HG03460 (cell line): Measurements from ENCODE around the gene ZDHHC13.

Experiments used
- ATAC-seq: cut with Tn5 transposase; IDR thresholded peaks from one replicate; pipeline ENCODE4 v1.9.1; 2021; ENCODE audit not compliant: unreplicated experiment

The ZDHHC13 gene

DNA sequence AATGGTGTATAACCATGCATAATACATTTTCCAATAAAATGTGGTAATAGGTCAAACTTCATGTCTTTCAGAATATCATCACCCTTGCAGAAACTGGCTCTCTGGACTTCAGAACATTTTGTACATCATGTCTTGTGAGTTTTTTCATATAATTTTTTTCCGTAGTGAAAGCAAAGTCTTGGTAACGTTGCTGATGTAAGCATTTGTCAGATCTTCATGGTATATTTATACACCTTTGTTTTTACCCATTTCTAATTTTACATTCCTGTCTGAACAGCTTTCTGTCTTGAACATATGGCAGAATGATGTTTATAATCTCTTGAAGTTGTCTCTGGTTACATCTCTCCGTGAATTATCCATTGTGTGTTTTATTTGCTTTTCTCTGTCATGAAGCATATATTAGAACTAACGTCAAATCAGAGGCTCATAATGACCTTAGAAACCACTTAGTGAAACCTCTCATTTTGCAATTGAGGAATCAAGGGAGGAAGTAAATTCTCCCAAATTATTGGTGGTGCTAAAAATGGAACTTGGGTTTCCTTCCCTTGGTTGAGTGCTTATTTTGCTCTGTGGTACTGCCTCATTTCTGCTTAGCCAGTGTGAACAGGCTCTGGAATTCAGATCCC lies 47.4 kb downstream of the ZDHHC13 start:
- no peak for ATAC-seq

DNA sequence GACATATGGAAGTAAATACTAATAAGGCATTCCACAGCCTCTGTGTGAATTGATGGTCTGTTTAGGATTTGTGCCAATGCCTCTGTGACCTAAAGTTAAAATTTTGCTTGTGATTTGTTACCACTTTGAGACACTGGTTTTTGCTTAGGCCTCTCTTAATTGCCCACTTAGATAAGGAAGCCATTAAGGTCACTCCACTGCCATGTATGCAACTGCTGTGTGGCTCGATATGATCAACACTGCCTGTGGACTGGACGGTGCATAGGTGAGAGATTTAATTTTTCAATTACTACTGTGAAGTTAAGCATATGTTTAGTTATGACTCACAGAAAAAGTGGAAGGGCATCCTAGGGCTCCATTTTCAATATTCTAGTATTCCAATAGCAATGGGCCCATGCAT lies 47.9 kb downstream of the ZDHHC13 start:
- no peak for ATAC-seq

DNA sequence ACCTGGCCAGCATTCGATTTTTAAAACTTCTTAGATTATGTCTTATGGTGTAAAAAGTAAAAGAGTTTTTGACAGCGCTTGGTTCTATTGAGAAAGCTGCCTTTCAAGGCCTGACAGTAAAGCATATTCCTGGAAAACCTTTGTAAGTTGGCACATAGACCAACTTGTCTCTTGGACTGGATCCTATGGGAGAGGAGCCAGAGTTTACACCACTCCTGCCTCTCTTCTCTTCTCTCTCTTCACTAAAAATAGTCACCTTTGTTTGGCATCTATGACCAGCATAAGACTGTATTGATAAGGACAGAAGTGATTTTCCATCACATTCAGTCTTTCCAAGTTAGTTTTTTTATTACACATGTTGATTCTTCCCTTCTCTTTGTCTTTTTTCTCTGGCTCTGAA lies 51.1 kb downstream of the ZDHHC13 start:
- ATAC-seq, result no peak

DNA sequence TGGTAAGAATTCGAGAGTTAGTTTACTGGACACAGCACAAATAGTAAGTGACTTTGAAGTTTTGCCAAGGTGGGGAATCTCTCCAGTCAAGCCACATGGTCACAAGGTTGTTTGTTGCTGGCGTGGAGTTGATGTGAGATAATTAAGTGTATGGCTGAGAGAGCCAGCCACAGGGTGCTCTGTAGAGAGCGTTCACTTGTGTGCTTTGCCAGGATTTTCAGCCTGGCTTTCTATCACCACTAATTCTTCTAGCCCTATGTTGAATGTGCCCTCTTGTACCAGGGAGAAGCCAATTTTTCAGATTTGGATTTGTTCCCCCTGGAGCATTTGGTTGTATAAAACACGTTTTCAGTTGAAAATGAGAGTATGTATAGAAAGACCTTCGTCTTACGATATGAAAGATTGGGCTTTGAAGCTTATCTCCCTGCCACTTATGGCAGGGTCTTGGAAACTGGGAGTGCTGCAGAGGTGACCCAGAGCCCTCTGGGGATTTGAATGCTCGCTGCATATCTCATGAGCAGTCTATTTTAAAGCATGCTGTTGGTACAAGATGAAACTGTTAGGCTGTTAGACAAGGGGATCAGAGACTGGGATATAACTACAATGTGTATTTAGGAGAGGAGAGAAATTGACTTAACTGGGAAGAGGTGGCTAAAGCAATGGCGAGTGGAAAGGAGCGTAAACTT lies 56.2 kb downstream of the ZDHHC13 start:
- ATAC-seq, result no peak

DNA sequence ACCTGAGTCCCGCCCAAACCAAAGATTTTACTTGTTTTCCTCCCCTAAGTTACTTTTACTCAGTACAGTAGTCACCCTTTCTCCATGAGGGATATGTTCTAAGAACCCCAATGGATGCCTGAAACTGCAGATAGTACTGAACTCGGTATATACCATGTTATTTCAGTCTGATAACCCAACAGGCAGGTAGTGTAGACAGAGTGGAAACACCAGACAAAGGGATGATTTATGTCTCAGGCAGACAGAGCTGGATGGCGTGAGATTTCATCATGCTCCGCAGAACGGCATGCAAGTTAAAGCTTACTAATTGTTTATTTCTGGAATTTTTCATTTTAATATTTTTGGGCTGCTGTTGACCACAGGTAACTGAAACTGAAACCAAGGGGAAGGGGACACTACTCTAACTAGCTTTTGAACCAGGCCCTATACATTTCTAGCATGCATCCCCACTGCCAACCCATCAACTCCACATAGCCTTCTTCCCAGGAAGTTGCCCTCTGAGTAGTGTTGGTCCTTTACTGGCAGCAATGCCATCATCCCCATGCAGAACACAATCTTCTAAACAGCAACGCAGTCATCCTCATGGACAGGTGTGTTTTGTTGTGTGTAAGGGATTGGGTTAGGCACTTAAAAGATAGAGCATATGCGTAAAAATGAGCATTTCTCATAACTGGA lies 57.1 kb downstream of the ZDHHC13 start:
- no peak for ATAC-seq

DNA sequence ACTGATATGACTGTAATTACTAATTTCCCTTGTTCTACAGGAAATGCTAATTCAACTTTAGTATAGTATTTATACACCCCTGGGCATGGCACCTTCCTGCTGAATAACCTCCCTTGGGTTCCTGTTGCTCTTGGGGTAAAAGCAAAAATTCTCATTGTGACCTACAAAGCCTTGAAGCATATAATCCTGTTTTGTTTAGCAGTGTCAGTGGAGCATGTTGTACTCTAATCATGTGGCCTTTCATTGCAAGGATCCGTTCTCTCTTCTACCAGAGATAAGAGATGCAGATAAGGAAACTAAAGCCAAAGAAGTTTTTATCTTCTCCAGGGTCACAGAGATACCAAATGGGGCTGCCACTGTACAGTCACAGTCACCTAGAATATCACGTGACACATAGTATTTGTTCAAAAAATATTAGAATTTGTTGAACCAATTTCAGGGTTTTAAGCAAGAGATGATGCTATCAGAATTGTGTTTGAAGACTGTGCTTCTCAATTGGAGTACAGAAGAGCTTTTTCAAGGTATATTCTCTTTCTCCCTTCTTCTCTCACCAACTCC lies 59.7 kb downstream of the ZDHHC13 start:
- ATAC-seq, result no peak

DNA sequence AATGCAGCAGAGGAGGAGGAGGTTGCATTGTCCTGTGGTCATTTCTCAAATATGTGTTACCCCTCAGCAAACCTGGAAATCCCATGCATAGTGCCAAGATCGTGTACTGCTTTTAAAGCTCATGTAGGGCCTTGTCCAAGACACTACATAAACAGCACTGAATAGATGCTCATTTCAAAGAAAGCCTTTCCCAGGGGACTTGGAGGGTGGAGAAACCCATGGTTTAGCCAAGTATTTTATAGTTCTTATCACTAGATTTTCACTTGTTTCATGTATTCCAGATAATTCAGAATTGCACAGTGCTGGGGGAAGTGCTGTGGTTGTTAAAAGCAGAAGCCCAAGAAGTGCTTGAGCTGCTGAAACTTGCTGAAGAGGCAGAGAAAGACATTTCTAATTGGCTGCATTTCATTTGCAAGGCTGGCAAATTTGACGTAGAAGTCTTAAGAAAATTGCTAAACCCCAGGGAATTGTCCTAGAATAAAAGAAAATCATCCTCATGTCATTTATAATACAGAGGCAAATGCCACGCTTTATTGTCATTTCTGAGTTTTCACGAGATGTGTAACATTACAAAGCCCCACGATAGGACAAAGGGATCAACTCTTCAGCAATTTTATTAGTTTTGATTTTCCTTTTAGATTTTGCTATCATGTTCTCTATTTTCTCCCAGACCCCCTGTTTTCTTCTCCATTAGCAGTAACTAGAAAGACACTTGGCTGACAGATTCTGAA lies 64.7 kb downstream of the ZDHHC13 start:
- ATAC-seq, result no peak

DNA sequence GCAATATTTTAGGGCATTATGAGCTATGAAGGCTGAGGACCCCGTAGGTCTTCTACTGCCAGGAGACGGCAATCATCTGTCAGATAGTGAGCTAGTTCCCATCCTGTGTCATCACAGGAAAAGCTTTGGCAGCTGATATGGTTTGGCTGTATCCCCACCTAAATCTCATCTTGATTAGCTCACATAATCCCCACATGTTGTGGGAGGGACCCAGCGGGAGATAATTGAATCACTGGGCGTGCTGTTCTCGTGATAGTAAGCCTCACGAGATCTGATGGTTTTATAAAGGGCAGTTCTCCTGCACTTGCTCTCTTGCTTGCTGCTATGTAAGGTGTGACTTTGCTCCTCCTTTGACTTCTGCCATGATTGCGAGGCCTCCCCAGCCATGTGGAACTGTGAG lies 66.7 kb downstream of the ZDHHC13 start:
- ATAC-seq, result no peak

DNA sequence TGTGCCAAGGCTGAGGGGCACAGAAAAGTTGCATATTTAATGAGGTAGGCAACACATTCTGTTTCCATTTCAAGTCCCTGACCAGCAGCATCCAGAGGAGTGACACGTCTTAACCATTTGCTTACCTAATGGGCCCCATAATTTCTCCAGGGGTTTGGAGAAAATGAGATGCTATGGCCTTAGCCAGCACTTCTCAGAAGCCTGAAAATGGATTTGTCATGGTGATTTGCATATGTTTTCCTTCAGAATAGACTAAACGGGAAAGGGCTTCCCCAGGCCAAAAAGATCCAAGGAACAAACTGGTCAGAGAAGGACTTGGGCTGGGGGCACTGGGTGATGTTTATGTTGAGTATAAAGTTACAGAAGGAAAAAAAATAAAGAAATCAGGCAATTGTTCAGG lies 68.1 kb downstream of the ZDHHC13 start:
- ATAC-seq, result no peak

DNA sequence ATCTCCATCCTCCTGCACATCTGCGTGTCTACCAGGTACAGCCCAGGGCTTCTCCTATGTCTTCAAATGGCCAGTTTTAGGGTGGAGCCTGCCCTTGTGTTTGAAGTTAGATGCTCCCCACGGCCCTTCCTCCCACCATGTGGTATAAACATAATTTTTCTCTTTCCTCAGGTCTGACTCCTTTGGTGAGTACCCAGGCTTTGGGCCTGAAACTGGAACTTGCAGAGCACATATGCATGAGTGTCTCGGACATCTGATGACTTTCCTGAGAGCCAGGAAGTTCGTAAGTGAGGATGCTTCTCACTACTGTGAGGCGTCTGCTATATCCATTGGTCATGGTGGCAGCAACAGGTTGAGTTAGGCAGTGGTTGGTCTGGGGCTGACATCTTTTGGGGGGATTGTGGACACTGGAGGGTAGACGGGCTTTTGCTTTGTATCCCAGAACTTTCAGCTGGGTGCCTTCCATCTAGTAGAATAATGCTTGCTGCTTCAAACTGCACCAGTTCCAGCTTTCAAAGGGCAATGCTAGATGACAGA lies 68.6 kb downstream of the ZDHHC13 start:
- ATAC-seq, result no peak

DNA sequence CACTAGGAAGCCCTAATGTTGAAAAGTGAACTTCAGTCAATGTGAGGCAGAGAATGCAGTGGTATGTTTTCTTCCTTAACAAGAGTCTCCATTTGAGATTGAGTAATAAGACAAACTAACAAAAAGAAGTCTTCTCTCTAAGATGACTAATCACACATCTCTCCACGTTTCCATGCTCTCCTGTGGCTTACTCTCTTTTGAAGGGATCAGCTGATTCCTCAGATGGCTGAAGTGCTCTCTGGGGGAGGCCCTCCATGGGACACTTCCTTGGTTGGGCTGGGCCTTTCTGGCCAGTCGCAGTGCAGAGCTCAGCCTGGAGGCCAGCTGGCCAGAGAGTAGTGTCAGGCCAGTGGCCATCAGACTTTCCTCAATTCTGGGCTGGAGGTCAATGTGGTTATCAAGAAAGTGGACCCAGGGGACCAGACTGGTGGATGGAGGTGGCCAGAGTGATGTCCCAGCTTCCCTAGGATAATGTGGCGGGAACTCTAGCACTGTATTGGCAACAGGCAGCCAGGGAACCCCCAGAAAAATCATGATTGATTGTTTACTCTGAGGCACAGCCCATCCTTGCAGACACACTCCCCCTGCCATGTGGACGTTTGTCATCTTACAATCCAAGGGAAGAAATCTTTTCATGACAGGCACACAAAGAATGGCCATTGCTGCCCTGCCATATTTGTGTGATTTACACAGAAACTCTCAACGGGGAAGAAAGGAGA lies 70.3 kb downstream of the ZDHHC13 start:
- no peak for ATAC-seq

DNA sequence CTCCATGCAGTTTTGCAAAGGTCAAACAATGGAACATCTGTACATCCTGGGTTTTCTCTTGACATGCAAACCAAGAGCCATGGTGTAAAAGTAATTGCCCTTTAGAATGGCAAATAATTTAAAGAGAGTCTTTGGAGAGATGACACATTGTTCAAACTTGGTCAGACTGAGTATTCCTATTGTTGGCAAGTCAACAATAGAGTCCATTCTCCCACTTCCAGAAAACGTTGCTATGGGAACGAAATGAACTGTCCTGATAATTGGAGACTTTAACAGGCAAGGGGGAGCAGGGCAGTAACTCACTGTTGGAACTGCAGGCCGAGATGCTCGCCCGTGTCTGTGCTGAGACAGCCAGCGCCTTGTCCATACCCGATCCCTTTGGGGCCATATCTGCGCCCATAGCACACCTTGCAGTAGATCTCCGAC lies 70.9 kb downstream of the ZDHHC13 start:
- no peak for ATAC-seq

DNA sequence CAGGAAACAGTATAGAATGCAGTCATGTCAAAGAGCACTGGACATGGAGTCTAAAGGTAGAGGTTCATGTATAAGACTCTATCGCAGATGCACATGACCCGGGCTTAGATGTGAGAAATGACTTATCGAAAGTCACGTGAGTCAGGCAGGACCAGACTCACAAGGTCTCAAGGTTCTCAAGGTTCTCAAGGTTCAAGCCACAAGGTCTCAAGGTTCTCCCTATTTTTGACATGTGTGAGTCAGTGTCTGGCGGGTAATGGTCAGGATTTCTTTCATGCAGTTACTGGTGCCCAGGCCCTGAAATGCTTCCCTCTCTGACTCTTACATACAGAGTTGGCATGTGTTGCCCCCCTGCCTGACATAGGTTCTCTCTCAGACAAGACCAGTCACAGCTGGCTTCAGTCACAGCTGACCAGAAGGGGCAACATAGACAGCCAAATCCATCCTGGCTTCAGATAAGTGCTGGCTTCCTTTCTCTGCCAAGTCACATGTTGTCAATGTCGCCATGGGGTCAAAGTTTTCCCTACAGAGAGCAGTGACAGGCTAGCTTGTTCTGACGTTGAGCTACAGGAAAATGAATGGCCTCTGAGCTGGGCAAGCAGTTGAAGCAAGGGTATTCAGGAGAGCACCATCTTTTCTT lies 74.7 kb downstream of the ZDHHC13 start:
- ATAC-seq, result no peak

DNA sequence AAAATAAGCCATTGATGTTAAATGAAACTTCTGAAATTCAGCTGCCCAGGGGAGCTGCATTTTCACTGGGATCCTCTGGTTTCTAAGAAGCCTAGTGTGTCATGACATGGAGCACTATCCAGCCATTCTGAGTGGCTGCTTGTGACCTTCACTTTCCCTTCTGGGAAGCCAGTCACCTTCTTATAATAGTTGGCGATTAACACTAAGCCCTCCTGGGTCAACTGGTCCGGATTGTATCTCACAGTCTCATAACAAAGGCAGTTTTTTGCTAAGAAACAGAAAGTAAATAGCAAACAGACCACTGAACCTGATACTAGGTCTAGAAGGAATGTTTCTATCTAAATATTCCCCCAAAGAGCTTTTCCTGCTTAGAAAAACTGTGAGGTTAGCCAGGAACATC lies 76.9 kb downstream of the ZDHHC13 start:
- ATAC-seq, result no peak

DNA sequence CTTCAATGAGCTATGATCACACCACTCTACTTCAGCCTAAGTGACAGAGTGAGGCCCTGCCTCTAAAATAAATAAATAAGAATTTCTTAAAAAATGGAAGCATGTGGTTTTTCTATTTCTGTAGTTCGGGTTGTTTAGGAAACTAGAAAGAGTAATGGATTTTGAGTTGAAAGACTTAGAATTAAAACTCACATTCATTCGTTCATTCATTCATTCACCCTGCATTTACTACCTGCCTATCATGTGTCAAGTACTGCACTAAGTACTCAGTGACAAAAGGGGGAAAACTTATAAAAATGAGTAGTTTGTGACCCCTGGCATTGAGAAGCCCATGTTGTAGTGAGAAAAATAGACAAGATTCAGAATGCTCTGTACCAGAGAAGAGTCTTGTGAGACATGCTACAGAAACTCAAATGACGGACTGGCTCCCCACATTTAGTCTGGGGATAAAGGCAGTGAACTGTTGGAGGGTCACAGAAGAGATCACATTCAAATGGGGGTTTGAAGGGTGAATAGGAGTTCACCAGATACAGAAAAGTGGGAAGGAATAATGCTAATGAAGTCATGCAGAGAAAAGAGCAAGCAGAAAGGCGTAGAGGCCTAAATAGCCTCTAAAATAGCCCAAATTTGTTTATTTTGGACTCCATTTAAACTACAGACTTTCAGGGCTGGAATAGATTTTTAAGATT lies 77.8 kb downstream of the ZDHHC13 start:
- ATAC-seq, result no peak

DNA sequence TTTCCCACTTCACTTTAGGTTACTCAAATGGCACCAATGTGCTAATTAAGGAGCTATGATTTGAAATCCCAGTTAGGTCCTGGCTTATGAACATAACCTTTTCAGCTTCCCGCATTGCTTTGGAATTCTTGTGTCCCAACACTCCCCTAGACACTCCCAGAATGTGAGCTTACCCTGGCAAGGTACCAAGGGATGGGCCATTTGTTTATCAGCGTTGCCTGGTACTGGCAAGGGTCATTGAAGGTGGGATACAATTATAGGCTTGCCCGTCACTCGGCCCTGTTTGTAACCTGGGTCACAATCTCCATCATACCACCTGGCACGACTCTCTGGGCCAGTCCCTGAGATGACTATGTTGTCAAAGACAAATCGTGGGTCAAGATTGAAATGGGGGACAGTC lies 79.5 kb downstream of the ZDHHC13 start:
- no peak for ATAC-seq

DNA sequence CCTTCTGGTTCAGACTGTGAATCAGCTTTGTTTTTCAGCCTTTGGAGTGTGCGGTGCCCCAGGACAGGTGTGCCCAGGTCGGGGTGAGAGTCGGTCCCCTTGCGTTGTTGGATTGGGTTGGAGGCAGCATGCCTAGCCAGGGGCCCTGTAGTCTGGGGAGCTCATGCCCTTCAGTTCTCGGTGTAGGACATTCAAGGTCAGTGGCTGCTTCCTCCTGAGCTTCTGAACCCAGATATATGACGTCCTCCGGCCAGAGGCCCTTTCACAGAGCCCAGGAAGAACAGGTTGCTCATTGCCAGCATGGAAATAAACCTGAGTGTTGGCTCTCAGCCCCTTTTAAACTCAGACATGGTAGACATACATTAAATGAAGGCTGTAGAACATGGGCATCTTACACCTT lies 82.1 kb downstream of the ZDHHC13 start:
- no peak for ATAC-seq

DNA sequence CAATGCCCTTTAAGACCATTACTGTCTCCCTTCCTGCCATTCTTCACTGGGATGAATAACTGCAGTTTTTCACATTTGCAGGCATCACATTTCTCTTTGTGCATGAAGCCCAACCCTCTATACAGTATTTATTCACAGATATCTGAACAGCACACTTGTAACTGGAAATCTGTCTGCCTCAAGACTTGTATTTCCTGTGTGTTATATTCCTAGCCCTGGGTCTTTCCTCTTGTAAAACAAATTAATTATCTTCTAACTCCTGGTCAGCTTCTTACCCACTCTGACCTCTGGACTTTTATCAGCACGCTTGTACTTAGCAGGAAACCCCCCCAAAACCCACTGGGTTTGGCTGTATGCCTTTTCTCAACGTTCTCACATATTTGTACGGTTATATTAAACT lies 82.8 kb downstream of the ZDHHC13 start:
- ATAC-seq, result no peak

DNA sequence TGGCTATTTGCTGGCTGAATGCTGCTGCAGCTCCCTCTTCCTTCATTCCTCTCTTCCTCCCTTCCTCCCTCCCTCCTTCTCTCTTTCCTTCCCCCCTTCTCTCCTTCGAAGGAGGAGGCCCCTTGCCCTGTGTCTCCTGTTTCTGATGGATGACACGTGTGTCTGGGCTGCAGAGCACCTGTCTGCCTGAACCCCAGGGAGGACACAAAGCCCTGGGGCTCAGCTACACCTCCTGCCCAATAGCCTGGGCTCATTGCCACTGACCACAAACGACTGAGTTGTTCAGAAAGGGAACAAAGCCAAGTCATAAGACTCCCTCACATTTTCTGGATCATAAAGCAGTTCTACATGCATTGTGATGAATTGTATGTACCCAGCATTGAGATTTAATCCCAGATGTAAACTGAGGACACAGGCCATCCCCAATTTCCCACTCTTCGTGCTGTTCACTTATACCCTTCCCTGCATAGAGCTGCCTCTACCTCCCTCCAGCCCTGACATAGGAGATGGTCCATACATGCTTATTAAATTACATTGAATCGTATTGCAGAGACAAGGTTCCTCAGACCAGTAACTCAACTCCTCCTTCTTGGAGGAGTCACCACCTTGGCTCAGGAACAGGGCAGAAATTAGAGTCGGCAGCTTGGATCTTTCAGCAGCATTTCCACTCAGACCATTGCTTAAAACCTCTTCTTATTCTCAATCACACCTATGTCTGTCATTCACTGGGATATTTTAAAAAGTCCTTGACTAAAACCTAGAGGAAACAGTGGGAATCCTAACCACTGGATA lies 83.6 kb downstream of the ZDHHC13 start:
- no peak for ATAC-seq
